DOHH2 (cell line): ENCODE results near the gene STRA8.

Source experiments
- H3F3A ChIP-seq: fragments of 200-600 bp; sonication (generic), shearing (Covaris generic); 2 replicates; pipeline ENCODE4 v1.6.0; 2016; ENCODE audit warnings: antibody characterized with exemption, mild to moderate bottlenecking; ENCODE audit not compliant: control insufficient read depth, insufficient read depth
- H3K27ac ChIP-seq: fragments of 200-600 bp; sonication (generic); 2 replicates; pipeline ENCODE4 v1.5.1; 2014; ENCODE audit warnings: low read depth, mild to moderate bottlenecking, low read length, moderate library complexity
- H3K27me3 ChIP-seq: fragments of 200-600 bp; sonication (generic); 2 replicates; pipeline ENCODE4 v1.6.1; 2014; ENCODE audit warnings: mild to moderate bottlenecking, low read length, mixed read lengths; ENCODE audit not compliant: control insufficient read depth
- H3K36me3 ChIP-seq: fragments of 200-600 bp; sonication (generic); 2 replicates; pipeline ENCODE4 v1.6.1; 2014; ENCODE audit warnings: mild to moderate bottlenecking, low read length, moderate library complexity, mixed read lengths; ENCODE audit not compliant: control insufficient read depth
- H3K4me1 ChIP-seq: fragments of 200-600 bp; sonication (generic); 2 replicates; pipeline ENCODE4 v1.6.1; 2014; ENCODE audit warnings: mild to moderate bottlenecking, low read length, mixed read lengths; ENCODE audit not compliant: control insufficient read depth
- H3K4me2 ChIP-seq: fragments of 200-600 bp; sonication (generic); 2 replicates; pipeline ENCODE4 v1.6.0; 2014; ENCODE audit warnings: mild to moderate bottlenecking, low read length, moderate library complexity
- H3K4me3 ChIP-seq: fragments of 200-600 bp; sonication (generic); 2 replicates; pipeline ENCODE4 v1.5.1; 2014; ENCODE audit warnings: mild to moderate bottlenecking, low read length, mixed read lengths
- H3K79me2 ChIP-seq: fragments of 200-600 bp; sonication (generic); 2 replicates; pipeline ENCODE4 v1.6.1; 2014; ENCODE audit warnings: mild to moderate bottlenecking, low read length, mixed read lengths; ENCODE audit not compliant: control insufficient read depth
- H3K9me2 ChIP-seq: fragments of 200-600 bp; sonication (generic); replicated peaks from 2 replicates; pipeline ENCODE4 v1.6.1; 2014; ENCODE audit warnings: mild to moderate bottlenecking, low read length, mixed read lengths; ENCODE audit not compliant: control insufficient read depth
- H3K9me3 ChIP-seq: fragments of 200-600 bp; sonication (generic); 2 replicates; pipeline ENCODE4 v1.6.1; 2014; ENCODE audit warnings: antibody characterized with exemption, low read length, mixed read lengths; ENCODE audit not compliant: control insufficient read depth, insufficient read depth
- H4K20me1 ChIP-seq: fragments of 200-600 bp; sonication (generic); 2 replicates; pipeline ENCODE4 v1.6.0; 2014; ENCODE audit warnings: low read depth, mild to moderate bottlenecking, antibody characterized with exemption, low read length, moderate library complexity; ENCODE audit not compliant: control insufficient read depth, insufficient read depth
- EZH2phosphoT487 ChIP-seq: fragments of 200-600 bp; sonication (generic); IDR thresholded peaks from 2 replicates; pipeline ENCODE4 v1.6.1; 2017; ENCODE audit warnings: borderline replicate concordance, mild to moderate bottlenecking, antibody characterized with exemption, low read length, moderate library complexity, mixed read lengths
- TF ChIP-seq, protein P1 (sequence below): fragments of 200-600 bp; sonication (generic); IDR thresholded peaks from one replicate; pipeline ENCODE4 v1.5.1; 2014; ENCODE audit warnings: antibody characterized with exemption, mild to moderate bottlenecking, low read depth, low read length; ENCODE audit not compliant: poor library complexity, severe bottlenecking

The STRA8 gene

DNA sequence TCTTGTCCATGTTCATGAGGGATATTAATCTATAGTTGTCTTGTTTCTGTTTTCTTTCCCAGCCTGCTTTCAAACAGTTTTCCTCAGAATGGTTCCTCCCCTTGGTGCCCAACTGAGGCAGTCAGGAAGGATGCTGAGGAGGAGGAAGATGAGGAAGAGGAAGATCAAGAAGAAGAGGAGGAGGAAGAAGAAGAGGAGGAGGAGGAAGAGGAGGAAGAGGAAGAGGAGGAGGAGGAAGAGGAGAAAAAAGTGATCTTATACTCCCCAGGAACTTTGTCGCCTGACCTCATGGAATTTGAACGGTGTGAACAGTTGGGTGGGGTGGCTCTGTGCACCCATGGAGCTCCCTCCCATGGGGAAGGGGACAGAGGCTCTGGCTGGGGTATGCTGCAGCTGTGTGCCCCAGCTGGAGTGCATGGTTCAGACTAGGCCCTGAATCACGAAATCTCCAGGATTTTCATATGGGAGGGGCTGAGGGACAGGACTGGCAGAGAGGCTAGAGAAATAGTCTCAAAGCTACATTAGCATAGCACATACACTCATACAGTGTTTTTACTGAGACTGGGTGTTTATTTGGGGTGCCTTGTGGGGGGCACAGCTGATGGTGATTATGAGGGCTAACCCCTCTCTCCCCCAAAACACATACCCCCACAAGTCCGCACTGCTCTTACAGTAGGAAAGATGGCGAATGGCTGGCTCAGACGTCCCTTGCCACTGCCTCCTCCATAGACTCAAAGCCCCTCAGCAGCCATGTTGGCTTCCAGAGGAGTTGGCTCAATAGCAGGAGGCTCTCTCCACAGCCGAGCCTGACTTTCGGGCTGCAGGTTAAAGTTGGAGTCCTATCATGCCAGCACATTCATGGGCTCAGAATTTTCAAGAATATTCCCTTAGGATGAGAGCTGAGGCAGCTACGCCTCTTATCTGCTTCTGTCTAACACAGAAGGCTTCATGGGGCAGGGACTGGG is 11.9 kb downstream of the STRA8 start:
- Histone ChIP-seq H3K4me1 (no peaks in the 10 kb centered on the region), H3K4me2 (no peak overlapping the region), H3F3A (no peaks in the 10 kb centered on the region), H3K27me3 (peaks cover 8% of the 10 kb centered on the region), H3K27ac (no peak overlapping the region), H3K9me3 (0 out of 2 replicates have a peak, but pooled peaks cover 4% of the 10 kb centered on the region), H4K20me1 (no peaks in the 10 kb centered on the region), H3K36me3 (no peaks in the 10 kb centered on the region), H3K4me3 (no peak overlapping the region), H3K79me2 (no peaks in the 10 kb centered on the region), H3K9me2 (no peaks in the 10 kb centered on the region)
- TF ChIP-seq, protein P1, sequence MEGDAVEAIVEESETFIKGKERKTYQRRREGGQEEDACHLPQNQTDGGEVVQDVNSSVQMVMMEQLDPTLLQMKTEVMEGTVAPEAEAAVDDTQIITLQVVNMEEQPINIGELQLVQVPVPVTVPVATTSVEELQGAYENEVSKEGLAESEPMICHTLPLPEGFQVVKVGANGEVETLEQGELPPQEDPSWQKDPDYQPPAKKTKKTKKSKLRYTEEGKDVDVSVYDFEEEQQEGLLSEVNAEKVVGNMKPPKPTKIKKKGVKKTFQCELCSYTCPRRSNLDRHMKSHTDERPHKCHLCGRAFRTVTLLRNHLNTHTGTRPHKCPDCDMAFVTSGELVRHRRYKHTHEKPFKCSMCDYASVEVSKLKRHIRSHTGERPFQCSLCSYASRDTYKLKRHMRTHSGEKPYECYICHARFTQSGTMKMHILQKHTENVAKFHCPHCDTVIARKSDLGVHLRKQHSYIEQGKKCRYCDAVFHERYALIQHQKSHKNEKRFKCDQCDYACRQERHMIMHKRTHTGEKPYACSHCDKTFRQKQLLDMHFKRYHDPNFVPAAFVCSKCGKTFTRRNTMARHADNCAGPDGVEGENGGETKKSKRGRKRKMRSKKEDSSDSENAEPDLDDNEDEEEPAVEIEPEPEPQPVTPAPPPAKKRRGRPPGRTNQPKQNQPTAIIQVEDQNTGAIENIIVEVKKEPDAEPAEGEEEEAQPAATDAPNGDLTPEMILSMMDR: no peak
- TF ChIP-seq EZH2phosphoT487: no peak

DNA sequence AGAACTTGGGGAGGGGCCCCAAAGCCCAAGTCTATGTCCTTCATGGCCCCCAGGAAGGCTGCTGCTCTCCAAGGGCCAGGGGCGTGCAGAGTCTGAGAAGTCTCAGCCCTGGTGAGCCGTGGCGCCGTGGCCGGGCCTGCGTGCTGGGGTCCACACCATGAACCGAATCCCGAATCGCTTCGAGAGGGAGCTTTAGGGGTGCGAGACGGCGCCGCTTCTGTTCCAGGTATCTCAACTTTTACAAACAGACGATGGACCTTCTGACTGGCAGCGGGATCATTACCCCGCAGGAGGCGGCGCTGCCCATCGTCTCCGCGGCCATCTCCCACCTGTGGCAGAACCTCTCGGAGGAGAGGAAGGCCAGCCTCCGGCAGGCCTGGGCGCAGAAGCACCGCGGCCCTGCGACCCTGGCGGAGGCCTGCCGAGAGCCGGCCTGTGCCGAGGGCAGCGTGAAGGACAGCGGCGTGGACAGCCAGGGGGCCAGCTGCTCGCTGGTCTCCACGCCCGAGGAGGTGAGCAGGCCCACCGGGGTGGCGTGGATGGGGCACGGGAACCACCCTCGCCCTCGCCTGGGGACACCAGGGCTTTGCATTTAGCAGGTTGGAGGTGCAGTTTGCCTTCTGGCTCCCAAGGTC is 12.7 kb downstream of the STRA8 start:
- no peak overlapping the region for H3K4me3 ChIP-seq
- H4K20me1 ChIP-seq: no peaks in the 10 kb centered on the region
- H3K4me2 ChIP-seq: no peak overlapping the region
- TF ChIP-seq EZH2phosphoT487: no peak
- TF ChIP-seq, protein P1: no peak
- H3F3A ChIP-seq: no peaks in the 10 kb centered on the region
- peaks cover 8% of the 10 kb centered on the region for H3K27me3 ChIP-seq
- no peaks in the 10 kb centered on the region for H3K4me1 ChIP-seq
- H3K9me2 ChIP-seq: no peaks in the 10 kb centered on the region
- H3K27ac ChIP-seq: no peak overlapping the region
- no peaks in the 10 kb centered on the region for H3K79me2 ChIP-seq
- H3K36me3 ChIP-seq: no peaks in the 10 kb centered on the region
- H3K9me3 ChIP-seq: 0 out of 2 replicates have a peak, but pooled peaks cover 4% of the 10 kb centered on the region

DNA sequence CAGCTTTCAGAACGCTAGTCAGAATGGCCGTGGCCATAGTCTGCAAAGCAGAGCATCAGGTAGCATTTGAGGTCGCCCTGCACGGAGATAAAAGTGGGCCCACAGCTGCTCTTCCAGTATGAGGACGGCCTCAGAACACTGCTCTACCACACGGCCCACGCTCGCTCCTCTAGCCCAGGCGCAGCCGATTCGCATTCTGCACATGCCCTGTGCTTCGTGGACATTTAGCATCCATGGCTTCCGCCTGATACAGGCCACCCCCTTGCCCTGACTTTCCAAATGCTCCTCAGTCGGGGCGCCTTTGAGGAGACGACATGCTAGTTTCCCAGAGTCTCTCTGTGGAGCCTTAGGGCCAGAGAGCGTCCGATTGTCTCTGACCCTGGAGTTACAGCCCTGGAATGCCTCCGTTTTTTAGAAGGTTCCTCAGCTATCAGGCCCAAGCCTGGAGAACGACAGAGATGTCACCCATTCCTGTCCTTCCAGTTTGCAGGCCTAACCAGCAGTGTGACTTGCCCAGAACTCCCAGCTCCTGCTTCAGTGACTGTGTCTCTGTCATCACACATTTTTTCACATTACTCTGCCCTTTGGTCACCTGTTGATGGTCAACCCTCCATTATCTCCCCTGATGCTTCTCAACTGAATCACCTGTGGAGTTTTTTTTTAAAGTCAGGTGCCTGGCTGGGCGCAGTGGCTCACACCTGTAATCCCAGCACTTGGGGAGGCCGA is 14.3 kb downstream of the STRA8 start:
- H3K4me2 ChIP-seq: no peak overlapping the region
- H3K79me2 ChIP-seq: no peaks in the 10 kb centered on the region
- H3K9me2 ChIP-seq: no peaks in the 10 kb centered on the region
- H3K27me3 ChIP-seq: peaks cover 6% of the 10 kb centered on the region
- H3K9me3 ChIP-seq: 0 out of 2 replicates have a peak, but pooled peaks cover 4% of the 10 kb centered on the region
- H3K4me3 ChIP-seq: no peak overlapping the region
- H3K36me3 ChIP-seq: no peaks in the 10 kb centered on the region
- H3F3A ChIP-seq: no peaks in the 10 kb centered on the region
- no peaks in the 10 kb centered on the region for H3K4me1 ChIP-seq
- no peak overlapping the region for H3K27ac ChIP-seq
- TF ChIP-seq EZH2phosphoT487: no peak
- TF ChIP-seq, protein P1: no peak
- H4K20me1 ChIP-seq: no peaks in the 10 kb centered on the region
